Sciatic nerve (tissue), 2 donors: ENCODE measurements around the gene DOCK2. TPM values are rescaled to one million over a fixed set of nuclear protein-coding genes. Genes with fewer than 3 reads are reported as not detected.
"Not testable (repeated sequence)": the region's sequence is repeated elsewhere in the genome, so short reads cannot be mapped to it uniquely, and the experiment has no call there.

Experiments used
- ATAC-seq: fragments of 200-7000 bp; cut with Tn5 transposase; one replicate; pipeline ENCODE4 v1.9.1; 2020; ENCODE audit warnings: mild to moderate bottlenecking, moderate library complexity
- DNase-seq: peaks from one replicate; pipeline ENCODE4 v3.0.0-alpha.2; 2020; ENCODE audit warnings: low spot score
- intact Hi-C: fragments of 100-400 bp; cut with DNase I; formaldehyde crosslinking; loops from one replicate; pipeline ENCODE4 v1.14.2; 2022
- total RNA-seq: library from RNA; stranded (reverse); fragmentation: NEBNext Ultra II Directional; extraction: Animal tissue kit (Norgen Biotek cat#: 25700); gene quantifications from one replicate; pipeline ENCODE4 v1.2.1, GENCODE V29; 2021
- donor health status: DM: no; HTN: no; CAD: no.
- donor health status: DM: no; HTN: no; CAD: no.

Gene DOCK2
- total RNA-seq, 1 donor from 2014 or later = 32.9 TPM

- intact Hi-C loops = no loop called here
- DNase-seq (no peak), ATAC-seq (no peak)
Observed at GRCh38 chr5:169828385-169828784, 191.3 kb downstream of the DOCK2 start.

- ATAC-seq (no peak), DNase-seq (no peak)
- intact Hi-C loops = no loop called here
Observed at GRCh38 chr5:169831331-169831730, 194.3 kb downstream of the DOCK2 start.

GRCh38 chr5:169832304-169832703 is 195.2 kb downstream of the DOCK2 start:
- DNase-seq = no peak
- ATAC-seq = no peak
- intact Hi-C loops = no loop called here

GRCh38 chr5:169832845-169833244 is 195.8 kb downstream of the DOCK2 start:
- intact Hi-C loops = no loop called here
- ATAC-seq = no peak
- DNase-seq = no peak

- ATAC-seq, intact Hi-C loops, DNase-seq: not testable (repeated sequence)
Observed at GRCh38 chr5:169833681-169834292, 196.7 kb downstream of the DOCK2 start.

GRCh38 chr5:169834540-169834939 is 197.5 kb downstream of the DOCK2 start:
- ATAC-seq, intact Hi-C loops, DNase-seq: not testable (repeated sequence)

GRCh38 chr5:169836835-169837536 is 199.9 kb downstream of the DOCK2 start:
- no peak for DNase-seq
- ATAC-seq = no peak
- intact Hi-C loops = no loop called here

- DNase-seq = no peak
- no peak for ATAC-seq
- intact Hi-C loops = no loop called here
Observed at GRCh38 chr5:169837686-169838085, 200.6 kb downstream of the DOCK2 start.

GRCh38 chr5:169838688-169839087 is 201.6 kb downstream of the DOCK2 start:
- ATAC-seq (no peak), DNase-seq (no peak)
- intact Hi-C loops = no loop called here

- intact Hi-C loops = no loop called here
- DNase-seq = no peak
Observed at GRCh38 chr5:169840405-169840804, 203.3 kb downstream of the DOCK2 start.

GRCh38 chr5:169842699-169843098 is 205.6 kb downstream of the DOCK2 start:
- ATAC-seq (no peak), DNase-seq (no peak)
- intact Hi-C loops = no loop called here

More at GRCh38 chr5:169840405-169840804, 203.3 kb downstream of the DOCK2 start:
- ATAC-seq = no peak

GRCh38 chr5:169847519-169847918 is 210.4 kb downstream of the DOCK2 start:
- ATAC-seq = no peak

GRCh38 chr5:169848271-169848670 is 211.2 kb downstream of the DOCK2 start:
- DNase-seq = no peak
- intact Hi-C loops = no loop called here
- no peak for ATAC-seq

More at GRCh38 chr5:169847519-169847918, 210.4 kb downstream of the DOCK2 start:
- DNase-seq = no peak
- intact Hi-C loops = no loop called here

GRCh38 chr5:169848792-169849191 is 211.7 kb downstream of the DOCK2 start:
- no peak for DNase-seq
- no peak for ATAC-seq
- intact Hi-C loops = no loop called here

- intact Hi-C loops = no loop called here
- ATAC-seq = no peak
- DNase-seq = no peak
Observed at GRCh38 chr5:169850409-169850808, 213.3 kb downstream of the DOCK2 start.

GRCh38 chr5:169851321-169851850 is 214.3 kb downstream of the DOCK2 start:
- ATAC-seq (no peak), DNase-seq (no peak)
- intact Hi-C loops = no loop called here

GRCh38 chr5:169856571-169856970 is 219.5 kb downstream of the DOCK2 start:
- intact Hi-C loops = no loop called here
- ATAC-seq (no peak), DNase-seq (no peak)

GRCh38 chr5:169860585-169860984 is 223.5 kb downstream of the DOCK2 start:
- ATAC-seq (no peak), DNase-seq (no peak)
- intact Hi-C loops = loop anchor here (10.0 kb wide), 1 partner anchor 1844 kb away; no protein-coding TSS in a partner anchor

- intact Hi-C loops = loop anchor here (10.0 kb wide), 1 partner anchor 1843 kb away; no protein-coding TSS in a partner anchor
- ATAC-seq (no peak), DNase-seq (no peak)
Observed at GRCh38 chr5:169861433-169861832, 224.4 kb downstream of the DOCK2 start.

GRCh38 chr5:169861934-169862333 is 224.9 kb downstream of the DOCK2 start:
- DNase-seq (no peak), ATAC-seq (no peak)
- intact Hi-C loops = loop anchor here (10.0 kb wide), 1 partner anchor 1843 kb away; no protein-coding TSS in a partner anchor
